ENCODE measurements around the gene RSBN1.
"Not testable (repeated sequence)": the region's sequence is repeated elsewhere in the genome, so short reads cannot be mapped to it uniquely, and the experiment has no call there.

The RSBN1 gene

DNA sequence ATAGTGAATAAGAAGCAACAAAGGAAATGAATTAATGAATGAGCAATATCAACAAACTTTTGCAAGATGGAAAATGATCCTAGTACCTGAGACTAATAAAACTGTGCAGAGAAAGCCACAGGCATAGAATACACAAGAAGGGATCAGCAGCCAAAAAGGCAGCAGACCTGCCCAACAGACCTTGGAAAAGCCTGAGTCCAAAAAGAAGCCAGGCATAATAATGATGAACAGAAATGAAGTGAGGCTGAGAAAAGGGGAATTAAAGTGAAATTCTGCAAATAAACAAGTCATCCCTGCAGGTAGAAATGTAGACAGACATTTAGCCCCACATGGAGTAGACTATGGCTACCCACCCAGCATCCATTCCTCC, 42.7 kb downstream of the RSBN1 start:
- H3K27ac Mint-ChIP-seq = no peak overlapping the region

DNA sequence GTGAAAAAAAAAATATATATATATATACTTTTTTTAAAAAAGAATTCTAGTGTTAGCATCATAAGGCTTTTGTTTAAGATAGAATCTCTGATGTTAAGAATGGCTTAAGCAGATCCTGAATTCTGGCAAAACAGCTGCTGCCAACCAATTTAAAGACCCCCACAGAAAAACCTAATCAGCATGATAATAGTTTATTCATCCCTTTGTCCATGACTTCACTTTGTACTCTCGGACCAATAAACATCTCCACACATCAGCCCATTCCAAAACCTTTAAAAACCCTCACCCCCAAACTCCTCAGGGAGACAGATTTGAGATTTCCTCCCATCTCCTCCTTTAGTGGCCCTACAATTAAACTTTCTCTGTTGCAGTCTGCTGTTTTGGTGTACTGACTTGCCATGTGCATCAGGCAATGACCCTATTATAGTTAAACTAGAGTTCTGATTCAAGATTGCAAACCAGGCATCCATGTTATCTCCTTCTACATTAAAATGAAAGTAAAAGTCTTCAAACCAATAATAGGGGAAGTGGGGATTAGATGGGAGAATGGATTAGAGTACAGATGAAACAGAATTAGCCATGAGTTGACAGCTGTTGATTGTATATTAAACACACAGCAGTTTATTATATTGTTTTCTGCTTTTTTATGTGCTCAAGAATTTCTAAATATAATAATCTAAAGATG, 43.2 kb downstream of the RSBN1 start:
- ATAC-seq (no peak), DNase-seq (no peak)
- no peaks in the 10 kb centered on the region for H3K9me3 Mint-ChIP-seq
- no peaks in the 10 kb centered on the region for H3K27me3 Mint-ChIP-seq
- no peak overlapping the region for H3K27ac Mint-ChIP-seq
- H3K4me1 Mint-ChIP-seq = peaks cover 37% of the 10 kb centered on the region
- no peak overlapping the region for H3K4me3 Mint-ChIP-seq

More for the DNA sequence above, 42.7 kb downstream of the RSBN1 start:
- DNase-seq = no peak
- no peak for ATAC-seq
- Mint-ChIP-seq H3K4me3 (no peak overlapping the region), H3K27me3 (no peaks in the 10 kb centered on the region), H3K9me3 (no peaks in the 10 kb centered on the region), H3K4me1 (peaks cover 37% of the 10 kb centered on the region)

DNA sequence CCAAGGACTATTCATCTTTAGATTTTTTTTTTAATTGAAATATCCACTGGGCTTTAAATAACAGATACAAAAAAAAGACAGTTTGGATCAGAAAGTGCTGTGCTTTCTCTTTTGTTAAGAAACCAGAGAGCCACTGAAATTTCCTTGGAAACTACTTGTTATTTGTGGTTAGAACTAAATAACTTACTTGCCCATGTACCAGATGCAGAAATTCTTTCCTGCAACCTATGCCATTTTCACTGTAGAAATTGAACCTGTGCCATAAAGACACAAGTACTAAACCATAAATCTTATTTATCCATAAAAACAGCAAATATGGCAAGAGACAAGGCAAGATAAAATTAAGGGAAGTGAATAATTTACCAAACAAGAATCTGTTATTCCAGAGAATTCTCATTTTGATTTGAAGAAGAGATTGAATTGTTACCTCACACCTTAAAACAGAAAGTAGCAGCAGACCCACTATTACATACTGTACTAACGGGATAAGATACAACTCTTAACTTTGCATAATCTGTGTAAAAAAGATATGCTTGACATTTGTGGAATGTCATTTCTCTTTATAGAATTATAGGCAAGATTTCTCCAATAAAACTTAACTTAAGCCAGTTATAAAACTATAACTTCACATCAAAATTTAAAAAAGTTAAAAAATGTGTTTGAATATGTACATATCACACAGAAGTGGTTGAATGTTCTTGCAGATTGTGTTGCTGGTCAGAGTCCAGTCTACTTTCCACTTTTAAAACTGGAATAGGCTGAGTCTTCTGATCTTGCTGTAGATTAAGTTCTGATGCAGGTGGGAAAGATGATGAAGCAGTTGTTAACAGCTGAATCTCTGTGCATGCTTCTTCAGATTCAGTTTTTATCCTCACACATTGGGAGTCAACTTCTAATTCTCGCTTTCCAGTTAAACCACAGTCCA, 46.7 kb downstream of the RSBN1 start:
- DNase-seq (no peak), ATAC-seq (no peak)
- no peaks in the 10 kb centered on the region for H3K9me3 Mint-ChIP-seq
- H3K4me3 Mint-ChIP-seq = no peak overlapping the region
- no peak overlapping the region for H3K27ac Mint-ChIP-seq
- H3K4me1 Mint-ChIP-seq = peaks cover 34% of the 10 kb centered on the region
- no peaks in the 10 kb centered on the region for H3K27me3 Mint-ChIP-seq

DNA sequence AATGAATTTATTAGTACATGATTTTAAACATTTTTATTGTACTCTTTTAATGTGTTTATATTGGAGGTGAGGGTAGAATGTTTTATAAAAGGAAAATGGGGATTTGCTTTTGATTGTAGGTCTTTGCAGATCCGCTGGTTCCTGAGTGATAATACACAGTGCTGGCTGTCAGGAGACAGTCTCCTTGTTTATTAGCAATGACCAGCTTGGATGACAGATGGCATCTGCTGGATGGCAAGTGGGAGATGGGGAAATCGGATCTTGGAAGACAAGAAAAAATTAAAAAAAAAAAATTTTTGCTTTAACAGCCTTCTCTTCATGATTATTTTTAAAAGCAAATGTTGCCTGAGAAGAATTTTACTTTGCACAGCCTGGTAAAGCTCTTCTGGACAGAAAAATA, 48.6 kb downstream of the RSBN1 start:
- ATAC-seq (no peak), DNase-seq (no peak)
- H3K4me1 Mint-ChIP-seq = peaks cover 24% of the 10 kb centered on the region
- no peak overlapping the region for H3K27ac Mint-ChIP-seq
- no peak overlapping the region for H3K4me3 Mint-ChIP-seq
- no peaks in the 10 kb centered on the region for H3K27me3 Mint-ChIP-seq
- H3K9me3 Mint-ChIP-seq = no peaks in the 10 kb centered on the region

DNA sequence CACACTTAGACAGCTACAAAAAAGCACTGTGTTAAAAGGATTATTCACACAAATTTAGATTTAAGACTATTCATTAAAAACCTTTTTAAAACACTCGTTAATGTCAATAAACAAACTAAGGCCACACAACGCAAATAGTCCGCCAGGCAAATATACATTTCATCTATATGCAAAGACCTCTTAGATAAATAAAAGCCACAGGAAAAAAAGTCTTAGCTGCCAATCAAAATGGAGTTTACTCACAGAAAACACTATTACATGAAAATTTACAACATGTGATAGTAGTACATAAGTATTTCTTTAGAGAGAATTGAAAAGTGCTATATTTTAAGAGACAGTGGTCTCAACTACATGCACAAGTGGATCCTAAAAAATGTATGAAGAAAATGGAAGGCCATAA, 50.3 kb downstream of the RSBN1 start:
- no peak for DNase-seq
- Mint-ChIP-seq H3K27me3 (no peaks in the 10 kb centered on the region), H3K9me3 (no peaks in the 10 kb centered on the region), H3K4me3 (no peak overlapping the region), H3K4me1 (peaks cover 21% of the 10 kb centered on the region), H3K27ac (peak overlapping the region in 1 of 2 donors; percentile 33)
- no peak for ATAC-seq

DNA sequence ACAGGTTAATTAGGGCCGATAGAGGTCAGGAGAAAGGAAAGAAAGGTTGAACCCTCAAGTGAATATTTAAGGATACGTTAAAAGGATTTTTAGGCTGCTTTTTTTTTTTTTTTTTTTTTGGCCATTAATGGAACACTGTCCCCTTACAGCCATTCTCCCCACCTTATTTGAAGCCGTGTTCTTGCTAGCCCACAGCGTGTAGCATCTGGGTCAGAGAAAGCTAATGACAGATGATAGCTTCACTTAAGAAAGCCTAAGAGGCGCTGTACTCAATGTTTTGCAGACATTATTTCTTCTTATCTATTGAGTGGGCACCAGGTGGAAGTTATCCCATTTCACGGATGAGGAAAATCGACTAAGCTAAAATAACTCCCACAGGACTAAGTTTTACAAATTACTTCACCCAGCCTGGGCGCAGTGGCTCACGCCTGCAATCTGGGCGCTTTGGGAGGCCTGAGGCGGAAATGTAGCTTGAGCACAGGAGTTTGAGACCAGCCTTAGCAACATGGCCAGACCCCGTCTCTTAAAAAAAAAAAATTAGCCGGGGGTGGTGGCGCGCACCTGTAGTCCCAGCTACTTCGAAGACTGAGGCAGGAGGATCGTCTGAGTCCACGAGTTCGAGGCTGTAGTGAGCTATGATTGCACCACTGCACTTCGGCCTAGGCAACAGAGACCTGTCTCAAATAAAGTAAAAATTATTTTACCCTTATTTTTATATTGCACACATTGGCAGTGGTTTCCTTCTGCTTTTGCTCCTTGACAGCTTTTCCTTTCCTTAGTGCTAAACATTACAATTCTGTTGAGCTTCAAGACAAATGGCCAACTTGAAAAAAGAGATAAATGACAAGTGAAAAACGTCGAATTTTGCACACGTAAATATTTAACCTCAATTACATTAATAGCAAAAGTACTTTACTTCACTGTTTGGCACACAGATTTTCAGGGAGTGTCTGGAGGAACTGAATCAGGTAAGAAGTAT, 51.9 kb downstream of the RSBN1 start:
- Mint-ChIP-seq H3K27me3 (no peaks in the 10 kb centered on the region), H3K4me3 (peak overlapping the region; percentile 93 to 95), H3K4me1 (peaks cover 28% of the 10 kb centered on the region), H3K27ac (peak overlapping the region in 1 of 2 donors; percentile 98), H3K9me3 (no peaks in the 10 kb centered on the region)
- DNase-seq = no peak
- no peak for ATAC-seq

DNA sequence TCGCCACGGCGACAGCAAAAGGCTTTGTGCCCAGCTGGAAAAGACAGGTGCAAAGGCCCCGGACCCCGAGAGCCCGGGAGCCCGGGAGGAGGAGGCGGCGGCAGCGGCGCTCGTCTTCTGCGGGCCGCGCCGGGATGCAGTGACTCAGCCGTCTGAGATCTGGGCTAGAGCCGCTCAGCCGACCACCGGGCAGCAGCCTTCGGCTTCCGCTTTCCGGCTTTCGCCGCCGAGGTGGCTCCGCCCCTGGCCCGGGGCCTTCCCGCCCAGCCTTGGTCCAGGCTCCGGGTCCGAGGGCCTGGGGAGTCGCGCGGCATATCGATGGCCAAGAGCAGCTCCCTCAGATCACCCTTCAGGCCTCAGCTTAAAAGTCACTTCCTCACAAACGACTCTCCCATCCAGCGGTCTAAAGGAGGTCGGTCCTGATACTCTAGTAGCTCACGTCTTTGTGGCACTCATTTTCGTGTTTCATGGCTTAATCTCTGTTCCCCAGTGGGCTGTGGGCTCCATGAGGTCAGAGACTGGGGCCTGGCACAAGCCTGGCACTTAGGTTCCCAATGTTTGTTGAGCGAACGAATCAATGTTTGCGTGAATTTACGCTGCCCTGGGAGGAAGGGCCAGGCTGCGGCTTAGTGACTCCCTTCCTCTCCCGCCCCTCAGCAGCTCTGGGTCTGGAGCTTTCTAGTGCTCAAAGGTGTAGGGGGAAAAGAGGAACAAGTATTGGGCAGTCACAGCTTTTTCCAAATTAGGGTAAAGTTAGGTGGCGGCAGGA, 52.8 kb downstream of the RSBN1 start, which contains the start of gene PHTF1:
TSS of gene PHTF1 (minus strand) at position 154 of the 769 bp plus-strand sequence. CDS start 783 bp downstream, outside the sequence.
- H3K4me1 Mint-ChIP-seq = peaks cover 30% of the 10 kb centered on the region
- DNase-seq (peak; percentile 61 to 72), ATAC-seq (peak; percentile 88)
- no peaks in the 10 kb centered on the region for H3K27me3 Mint-ChIP-seq
- H3K9me3 Mint-ChIP-seq = no peaks in the 10 kb centered on the region
- H3K4me3 Mint-ChIP-seq = peak within 1 kb of the TSS; percentile 93 to 95
- peak within 1 kb of the TSS; percentile 98 for H3K27ac Mint-ChIP-seq

DNA sequence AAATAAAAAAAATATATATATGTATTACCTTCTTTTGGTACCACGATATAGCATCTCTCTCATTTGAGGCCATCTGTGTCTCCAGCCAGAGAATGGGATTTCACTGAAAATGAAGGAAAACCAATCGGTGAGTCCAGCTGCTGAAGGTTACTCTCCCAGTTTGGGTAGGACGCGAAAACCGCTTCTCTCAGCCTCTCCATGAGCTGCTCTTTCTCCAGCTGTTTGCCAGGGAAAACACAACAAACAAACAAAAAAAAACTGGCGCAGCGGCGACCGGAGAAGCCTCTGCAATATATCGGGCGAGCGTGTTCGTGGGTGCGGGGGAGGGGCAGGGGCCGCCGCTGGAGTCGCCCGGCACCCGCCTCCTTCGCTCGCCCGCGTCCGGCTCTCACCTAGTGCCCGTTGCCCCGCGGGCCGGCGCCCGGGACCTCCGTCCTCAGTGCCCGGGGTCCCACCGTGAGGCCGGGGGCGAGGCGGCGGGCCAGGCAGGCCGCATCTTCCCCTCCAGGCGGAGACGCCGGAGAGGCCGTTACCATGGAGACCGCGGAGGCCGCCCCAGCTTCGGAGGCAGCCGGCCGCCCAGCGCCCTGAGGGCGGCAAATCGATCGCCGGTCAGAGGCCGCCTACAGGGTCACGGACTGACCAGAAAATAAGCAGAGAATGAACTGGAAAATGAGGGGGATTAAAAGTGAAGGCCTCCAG, 53.5 kb downstream of the RSBN1 start:
- peak; percentile 72 to 74 for DNase-seq
- peak; percentile 78 for ATAC-seq
- H3K9me3 Mint-ChIP-seq = no peaks in the 10 kb centered on the region
- no peaks in the 10 kb centered on the region for H3K27me3 Mint-ChIP-seq
- peak overlapping the region; percentile 93 to 95 for H3K4me3 Mint-ChIP-seq
- H3K27ac Mint-ChIP-seq = peak overlapping the region; percentile 98
- peaks cover 30% of the 10 kb centered on the region for H3K4me1 Mint-ChIP-seq

DNA sequence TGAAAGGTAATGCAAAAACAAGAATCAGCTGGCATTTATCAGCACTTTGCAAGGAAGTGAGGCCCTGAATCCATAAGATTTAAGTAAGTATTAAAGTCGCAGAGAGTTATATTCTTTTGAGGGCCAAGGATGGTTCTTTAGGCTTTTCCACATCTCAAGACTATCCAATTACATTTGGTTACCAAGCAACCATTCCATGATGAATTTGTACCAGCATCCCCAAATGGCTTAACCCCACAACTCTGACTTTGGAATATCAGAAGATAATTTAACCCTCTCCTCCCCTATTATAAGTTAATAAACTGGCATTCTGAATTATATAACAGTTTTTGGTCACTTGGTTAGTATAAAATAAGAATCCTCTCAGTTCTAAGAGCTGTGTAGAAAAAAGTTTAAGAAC, 55.8 kb downstream of the RSBN1 start:
- no peak for ATAC-seq
- Mint-ChIP-seq H3K27ac (no peak overlapping the region), H3K27me3 (no peaks in the 10 kb centered on the region), H3K4me1 (peaks cover 35% of the 10 kb centered on the region), H3K4me3 (no peak overlapping the region), H3K9me3 (no peaks in the 10 kb centered on the region)
- no peak for DNase-seq

DNA sequence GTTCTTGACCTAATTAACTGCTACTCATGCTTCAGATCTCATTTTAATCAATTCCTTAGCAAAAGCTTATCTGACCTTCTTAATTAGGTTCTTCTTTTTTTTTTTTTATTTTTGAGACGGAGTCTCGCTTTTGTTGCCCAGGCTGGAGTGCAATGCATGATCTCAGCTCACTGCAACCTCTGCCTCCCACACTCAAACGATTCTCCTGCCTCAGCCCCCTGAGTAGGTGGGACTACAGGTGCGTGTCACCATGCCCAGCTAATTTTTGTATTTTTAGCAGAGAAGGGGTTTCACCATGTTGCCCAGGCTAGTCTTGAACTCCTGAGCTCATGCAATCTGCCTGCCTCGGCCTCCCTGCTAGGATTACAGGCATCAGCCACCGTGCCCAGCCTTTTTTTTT, 58.9 kb downstream of the RSBN1 start:
- H3K4me3 Mint-ChIP-seq = not testable (repeated sequence)

DNA sequence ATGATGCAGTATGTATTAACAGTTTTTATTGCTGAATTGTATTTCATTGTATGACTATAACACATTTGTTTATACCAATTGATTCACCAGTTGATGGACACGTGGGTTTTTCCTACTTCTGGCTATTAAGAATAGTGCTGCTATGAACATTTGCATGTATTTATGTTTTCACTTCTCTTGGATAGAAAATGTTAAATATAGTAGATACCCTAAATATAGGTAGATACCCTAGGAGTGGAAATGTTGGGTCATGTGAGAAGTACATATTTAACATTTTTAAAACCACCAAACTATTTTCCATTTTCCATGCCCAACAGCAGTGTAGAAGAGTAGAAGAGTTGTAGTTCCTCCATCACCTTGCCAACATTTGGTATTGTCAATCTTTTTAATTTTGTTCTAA, 60.8 kb downstream of the RSBN1 start:
- Mint-ChIP-seq H3K27me3 (no peaks in the 10 kb centered on the region), H3K27ac (no peak overlapping the region), H3K4me1 (peaks cover 15% of the 10 kb centered on the region), H3K4me3 (no peak overlapping the region), H3K9me3 (no peaks in the 10 kb centered on the region)
- no peak for ATAC-seq
- DNase-seq = no peak

More for the DNA sequence above, 58.9 kb downstream of the RSBN1 start:
- H3K27me3 Mint-ChIP-seq, H3K27ac Mint-ChIP-seq, DNase-seq, H3K9me3 Mint-ChIP-seq, ATAC-seq: not testable (repeated sequence)
- H3K4me1 Mint-ChIP-seq = peaks cover 27% of the 10 kb centered on the region

DNA sequence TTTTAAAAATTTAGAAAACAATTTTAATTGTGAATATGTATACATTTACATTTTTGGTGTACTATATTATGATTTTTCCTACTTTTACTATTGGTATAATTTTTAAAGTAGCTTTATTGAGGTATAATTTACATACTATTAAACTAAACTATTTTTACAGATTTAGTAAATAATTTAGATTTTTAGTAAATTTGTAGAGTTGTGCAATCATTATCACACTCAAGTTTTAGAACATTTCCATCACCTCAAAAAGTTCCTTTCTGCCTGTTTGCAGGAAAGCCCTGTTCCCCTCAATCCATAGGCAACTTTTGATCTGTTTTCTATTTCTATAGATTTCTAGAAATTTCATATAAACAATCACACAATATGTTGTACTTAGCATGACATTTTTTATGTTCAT, 61.2 kb downstream of the RSBN1 start:
- DNase-seq (no peak), ATAC-seq (no peak)
- Mint-ChIP-seq H3K4me1 (peaks cover 11% of the 10 kb centered on the region), H3K27ac (no peak overlapping the region), H3K9me3 (no peaks in the 10 kb centered on the region), H3K4me3 (no peak overlapping the region), H3K27me3 (no peaks in the 10 kb centered on the region)

DNA sequence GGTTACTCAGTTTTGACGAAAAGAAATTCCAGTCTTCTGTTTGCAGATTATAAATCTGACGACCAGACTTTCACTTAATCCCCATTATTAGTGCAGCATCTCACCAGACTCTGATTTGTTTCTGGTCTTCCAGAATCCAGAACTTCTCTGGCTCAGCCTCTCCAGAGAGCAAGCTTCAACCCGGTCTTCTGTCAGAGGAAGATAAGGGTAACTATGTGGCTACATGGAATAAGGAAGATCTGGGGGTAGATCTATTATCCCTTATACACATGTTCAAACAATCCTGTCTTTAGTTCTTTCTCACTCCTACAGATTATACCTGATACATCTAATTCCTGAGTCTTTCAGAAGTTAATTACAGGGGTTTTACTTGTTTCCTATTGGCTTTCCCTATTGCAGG, 62.9 kb downstream of the RSBN1 start:
- Mint-ChIP-seq H3K27ac (no peak overlapping the region), H3K27me3 (no peaks in the 10 kb centered on the region)
- DNase-seq = no peak

DNA sequence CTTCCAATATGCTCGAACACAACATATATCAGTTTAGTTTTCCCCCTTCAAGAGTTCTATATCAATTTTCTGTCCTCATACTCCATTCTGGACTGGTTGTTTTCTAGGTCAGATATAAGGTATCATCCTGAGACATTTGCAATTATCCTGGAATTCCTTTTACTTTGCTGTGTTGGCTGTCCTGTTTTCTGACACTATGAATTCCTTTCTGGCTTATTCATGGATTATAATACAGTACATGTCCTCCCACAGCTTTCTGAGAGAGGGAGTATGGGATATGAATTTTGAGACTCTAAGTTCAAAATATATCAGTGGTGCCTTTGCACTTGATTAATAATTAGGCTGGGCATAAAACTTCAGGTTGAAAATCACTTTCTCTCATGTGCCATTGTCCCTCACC, 64.9 kb downstream of the RSBN1 start:
- Mint-ChIP-seq H3K4me3 (no peak overlapping the region), H3K27me3 (no peaks in the 10 kb centered on the region), H3K27ac (no peak overlapping the region), H3K9me3 (no peaks in the 10 kb centered on the region), H3K4me1 (peaks cover 12% of the 10 kb centered on the region)
- DNase-seq (no peak), ATAC-seq (no peak)

More for the DNA sequence above, 62.9 kb downstream of the RSBN1 start:
- Mint-ChIP-seq H3K9me3 (no peaks in the 10 kb centered on the region), H3K4me3 (no peak overlapping the region), H3K4me1 (peaks cover 11% of the 10 kb centered on the region)
- no peak for ATAC-seq
